HepG2 (cell line): ENCODE measurements around the gene HSPB2. TPM values are rescaled to one million over a fixed set of nuclear protein-coding genes. Genes with fewer than 3 reads are reported as not detected.

ENCODE experiments used
- CEBPZ ChIP-seq: IDR thresholded peaks from 2 replicates; pipeline ENCODE4 v1.6.1; 2012; ENCODE audit warnings: low read length, improper control_type of control experiment
- MAX ChIP-seq: IDR thresholded peaks from 2 replicates; pipeline ENCODE4 v1.6.1; 2012; ENCODE audit warnings: inconsistent platforms
- POLR2AphosphoS5 ChIP-seq: IDR thresholded peaks from 2 replicates; pipeline ENCODE4 v1.6.1; 2012; ENCODE audit warnings: low read depth, low read length
- REXO4 ChIP-seq: sonication (generic); formaldehyde crosslinking; IDR thresholded peaks from 2 replicates; pipeline ENCODE4 v1.8.0; 2022; ENCODE audit warnings: missing genetic modification reagents, mild to moderate bottlenecking, borderline replicate concordance
- ZBTB8A ChIP-seq: sonication (generic); formaldehyde crosslinking; IDR thresholded peaks from 2 replicates; pipeline ENCODE4 v1.4.0; 2020; ENCODE audit warnings: mild to moderate bottlenecking, low read depth, missing genetic modification reagents, borderline replicate concordance
- ZNF18 ChIP-seq: sonication (generic); formaldehyde crosslinking; IDR thresholded peaks from 2 replicates; pipeline ENCODE4 v1.8.0; 2022; ENCODE audit warnings: mild to moderate bottlenecking, missing genetic modification reagents; ENCODE audit not compliant: insufficient replicate concordance
- ZNF839 ChIP-seq: sonication (generic); formaldehyde crosslinking; IDR thresholded peaks from 2 replicates; pipeline ENCODE4 v1.4.0; 2020; ENCODE audit warnings: missing genetic modification reagents, mild to moderate bottlenecking, borderline replicate concordance
- ZNF891 ChIP-seq: sonication (generic); formaldehyde crosslinking; IDR thresholded peaks from 2 replicates; pipeline ENCODE4 v1.5.0; 2020; ENCODE audit warnings: mild to moderate bottlenecking, missing genetic modification reagents
- polyA plus RNA-seq, 8 experiments: library from polyadenylated mRNA; depleted of rRNA in 3 of 8; stranded (reverse) in 7 of 8; unstranded in 1 of 8; fragments of >200 nt; fragmentation: Illumina TruSeq in 4 of 8; extraction: Trizol in 4 of 8; gene quantifications; 2 replicates each; pipeline versions ENCODE4 v1.2.1 to v1.2.3, GENCODE V29; 2011 to 2016; ENCODE audit warnings: low read depth in 4 of 8, missing spikeins in 1 of 8, mixed read lengths in 1 of 8; ENCODE audit not compliant: insufficient read depth in 1 of 8
- total RNA-seq, 5 experiments: library from RNA; depleted of rRNA; stranded (reverse); fragments of >200 nt; fragmentation: Illumina TruSeq; extraction: Trizol; gene quantifications; 2 replicates each; pipeline ENCODE4 v1.2.3, GENCODE V29; 2016; ENCODE audit warnings: low read depth in 1 of 5

The HSPB2 gene
- total and polyA plus RNA-seq, 2 of the 13 experiments (the other 11 are each of a cell fraction or from before 2014, with no cell fraction given) = 0.04 TPM; not detected in 1

- TF ChIP-seq ZNF18 (CRISPR knock-in tag) (peak; percentile 11), MAX (no peak), CEBPZ (no peak), ZBTB8A (CRISPR knock-in tag) (no peak), ZNF891 (CRISPR knock-in tag) (no peak), ZNF839 (CRISPR knock-in tag) (no peak), POLR2AphosphoS5 (no peak), REXO4 (no peak)
Measured at GRCh38 chr11:111878385-111878848, 34.1 kb upstream of the HSPB2 start (continued).
